Testis (tissue), 2 donors: ENCODE results near the gene NTN4.

ENCODE experiments used
- POLR2A ChIP-seq: fragments of 450-650 bp; IDR thresholded peaks from one replicate; pipeline ENCODE4 v1.6.1; 2017; ENCODE audit warnings: antibody characterized with exemption, mild to moderate bottlenecking, moderate library complexity
- TF ChIP-seq, protein P1 (sequence below), 3 experiments: fragments of 450-650 bp in 2 of 3; fragments of 200-600 bp in 1 of 3; sonication (generic) in 1 of 3; IDR thresholded peaks; one replicate each; pipeline ENCODE4 v1.5.1; 2016 to 2019; ENCODE audit warnings: antibody characterized with exemption in 3 of 3, mild to moderate bottlenecking in 2 of 3, moderate library complexity in 1 of 3

- TF ChIP-seq, protein P1, sequence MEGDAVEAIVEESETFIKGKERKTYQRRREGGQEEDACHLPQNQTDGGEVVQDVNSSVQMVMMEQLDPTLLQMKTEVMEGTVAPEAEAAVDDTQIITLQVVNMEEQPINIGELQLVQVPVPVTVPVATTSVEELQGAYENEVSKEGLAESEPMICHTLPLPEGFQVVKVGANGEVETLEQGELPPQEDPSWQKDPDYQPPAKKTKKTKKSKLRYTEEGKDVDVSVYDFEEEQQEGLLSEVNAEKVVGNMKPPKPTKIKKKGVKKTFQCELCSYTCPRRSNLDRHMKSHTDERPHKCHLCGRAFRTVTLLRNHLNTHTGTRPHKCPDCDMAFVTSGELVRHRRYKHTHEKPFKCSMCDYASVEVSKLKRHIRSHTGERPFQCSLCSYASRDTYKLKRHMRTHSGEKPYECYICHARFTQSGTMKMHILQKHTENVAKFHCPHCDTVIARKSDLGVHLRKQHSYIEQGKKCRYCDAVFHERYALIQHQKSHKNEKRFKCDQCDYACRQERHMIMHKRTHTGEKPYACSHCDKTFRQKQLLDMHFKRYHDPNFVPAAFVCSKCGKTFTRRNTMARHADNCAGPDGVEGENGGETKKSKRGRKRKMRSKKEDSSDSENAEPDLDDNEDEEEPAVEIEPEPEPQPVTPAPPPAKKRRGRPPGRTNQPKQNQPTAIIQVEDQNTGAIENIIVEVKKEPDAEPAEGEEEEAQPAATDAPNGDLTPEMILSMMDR (IDR thresholded peaks at IDR 0.05), result no peak
- no peak for TF ChIP-seq POLR2A
Measured at GRCh38 chr12:95681210-95681765, 109.3 kb downstream of the NTN4 start.
